Hematopoietic multipotent progenitor cell treated with erythropoietin and hydrocortisone succinate and interleukin-3 and kit ligand, for 6 days (in vitro differentiated cells): ENCODE data around the gene TDRD3.
A peak's percentile ranks its signal among the peaks of the same experiment; 100 is the strongest.

Experiments
- DNase-seq: peaks from one replicate; pipeline ENCODE4 v3.0.0-alpha.2; 2015

TDRD3 gene

GRCh38 chr13:60463787-60464186 lies 66.8 kb downstream of the TDRD3 start:
- peak; percentile 2 for DNase-seq

- no peak for DNase-seq
Observed at GRCh38 chr13:60467098-60467497, 70.1 kb downstream of the TDRD3 start.

- DNase-seq = no peak
Observed at GRCh38 chr13:60479273-60479672, 82.3 kb downstream of the TDRD3 start.

- DNase-seq = no peak
Observed at GRCh38 chr13:60482012-60482411, 85.0 kb downstream of the TDRD3 start.

GRCh38 chr13:60484865-60485264 lies 87.8 kb downstream of the TDRD3 start:
- no peak for DNase-seq

- peak; percentile 52 for DNase-seq
Observed at GRCh38 chr13:60491531-60491930, 94.5 kb downstream of the TDRD3 start.

GRCh38 chr13:60492187-60492586 lies 95.2 kb downstream of the TDRD3 start:
- no peak for DNase-seq

- DNase-seq = no peak
Observed at GRCh38 chr13:60494296-60494695, 97.3 kb downstream of the TDRD3 start.

GRCh38 chr13:60501236-60501635 lies 104.2 kb downstream of the TDRD3 start:
- no peak for DNase-seq

GRCh38 chr13:60509601-60510386 lies 112.8 kb downstream of the TDRD3 start:
- no peak for DNase-seq

- no peak for DNase-seq
Observed at GRCh38 chr13:60511637-60512036, 114.6 kb downstream of the TDRD3 start.

- no peak for DNase-seq
Observed at GRCh38 chr13:60514891-60515290, 117.9 kb downstream of the TDRD3 start.

GRCh38 chr13:60519496-60519895 lies 122.5 kb downstream of the TDRD3 start:
- DNase-seq = no peak

GRCh38 chr13:60520902-60521569 lies 124.0 kb downstream of the TDRD3 start:
- DNase-seq = no peak

- no peak for DNase-seq
Observed at GRCh38 chr13:60538566-60538965, 141.5 kb downstream of the TDRD3 start.

- DNase-seq = no peak
Observed at GRCh38 chr13:60540276-60540675, 143.3 kb downstream of the TDRD3 start.

- DNase-seq = no peak
Observed at GRCh38 chr13:60562096-60562780, 165.2 kb downstream of the TDRD3 start.

- DNase-seq = peak; percentile 4
Observed at GRCh38 chr13:60571571-60571970, 174.6 kb downstream of the TDRD3 start.

GRCh38 chr13:60572003-60572798 lies 175.2 kb downstream of the TDRD3 start:
- no peak for DNase-seq

GRCh38 chr13:60572855-60573254 lies 175.8 kb downstream of the TDRD3 start:
- no peak for DNase-seq

- DNase-seq = no peak
Observed at GRCh38 chr13:60574735-60575134, 177.7 kb downstream of the TDRD3 start.

GRCh38 chr13:60575142-60575541 lies 178.1 kb downstream of the TDRD3 start:
- DNase-seq = no peak

GRCh38 chr13:60577761-60578160 lies 180.7 kb downstream of the TDRD3 start:
- no peak for DNase-seq
